Smooth muscle cell (in vitro differentiated cells): ENCODE measurements around the gene ROR1. TPM values are rescaled to one million over a fixed set of nuclear protein-coding genes. Genes with fewer than 3 reads are reported as not detected.

Source experiments
- DNase-seq: peaks from one replicate; lab custom pipeline; 2025; ENCODE audit not compliant: unreplicated experiment; lab: John Stamatoyannopoulos, UW
- H2AFZ ChIP-seq: fragments of 200-600 bp; sonication (generic); 2 replicates; pipeline ENCODE4 v1.6.0; 2016; ENCODE audit warnings: antibody characterized with exemption, low read depth, mild to moderate bottlenecking
- H3F3A ChIP-seq: fragments of 200-600 bp; sonication (generic); 2 replicates; pipeline ENCODE4 v1.6.0; 2017; ENCODE audit warnings: antibody characterized with exemption, low read depth
- H3K27ac ChIP-seq: fragments of 200-600 bp; sonication (generic); 2 replicates; pipeline ENCODE4 v1.5.1; 2016; ENCODE audit warnings: low read depth, mild to moderate bottlenecking
- H3K27me3 ChIP-seq: fragments of 200-600 bp; sonication (generic); 2 replicates; pipeline ENCODE4 v1.6.1; 2016; ENCODE audit warnings: low read depth, mild to moderate bottlenecking
- H3K36me3 ChIP-seq: fragments of 200-600 bp; sonication (generic); 2 replicates; pipeline ENCODE4 v1.5.1; 2016; ENCODE audit warnings: low read depth
- H3K4me1 ChIP-seq: fragments of 200-600 bp; sonication (generic); 2 replicates; pipeline ENCODE4 v1.5.1; 2016; ENCODE audit warnings: low read depth
- H3K4me2 ChIP-seq: fragments of 200-600 bp; sonication (generic); 2 replicates; pipeline ENCODE4 v1.6.0; 2016; ENCODE audit warnings: mild to moderate bottlenecking
- H3K4me3 ChIP-seq: fragments of 200-600 bp; sonication (generic); 2 replicates; pipeline ENCODE4 v1.5.1; 2016; ENCODE audit warnings: mild to moderate bottlenecking
- H3K79me2 ChIP-seq: fragments of 200-600 bp; sonication (generic); 2 replicates; pipeline ENCODE4 v1.6.0; 2016; ENCODE audit warnings: low read depth, mild to moderate bottlenecking
- H3K9ac ChIP-seq: fragments of 200-600 bp; sonication (generic); 2 replicates; pipeline ENCODE4 v1.6.0; 2016; ENCODE audit warnings: low read depth
- H3K9me3 ChIP-seq: fragments of 200-600 bp; sonication (generic); replicated peaks from 2 replicates; pipeline ENCODE4 v1.5.1; 2016; ENCODE audit warnings: low read depth
- H4K20me1 ChIP-seq: fragments of 200-600 bp; sonication (generic); 2 replicates; pipeline ENCODE4 v1.6.0; 2016; ENCODE audit warnings: low read depth
- CTCF ChIP-seq: fragments of 200-600 bp; sonication (generic); IDR thresholded peaks from 2 replicates; pipeline ENCODE4 v1.5.1; 2017; ENCODE audit warnings: borderline replicate concordance, mild to moderate bottlenecking, antibody characterized with exemption; ENCODE audit not compliant: insufficient read depth, poor library complexity, severe bottlenecking
- WGBS: methylation state at CpG from one replicate; pipeline ENCODE4 v1.1.7; 2016; ENCODE audit warnings: low lambda C conversion rate; 5-methylcytosine and 5-hydroxymethylcytosine counted together
- polyA plus RNA-seq: library from polyadenylated mRNA; unstranded; fragments of >200 nt; fragmentation: Nextera tagmentation; extraction: Ambion mirVana; gene quantifications from 2 replicates; pipeline ENCODE4 v1.2.1, GENCODE V29; 2016
- total RNA-seq: library from RNA; depleted of rRNA; stranded (reverse); fragments of >200 nt; gene quantifications from 2 replicates; pipeline ENCODE4 v1.2.3, GENCODE V29; 2014

ROR1 gene
- total and polyA plus RNA-seq, 2 experiments from 2014 or later, result 3.3 to 7.2 TPM

GRCh38 chr1:63835128-63835527 is 61.3 kb downstream of the ROR1 start:
- Histone ChIP-seq H3K4me3 (no peak overlapping the region), H4K20me1 (no peaks in the 10 kb centered on the region), H3K9ac (no peak overlapping the region), H3K4me2 (no peak overlapping the region), H3F3A (no peaks in the 10 kb centered on the region), H2AFZ (no peak overlapping the region), H3K36me3 (no peaks in the 10 kb centered on the region), H3K9me3 (no peaks in the 10 kb centered on the region), H3K4me1 (peaks cover 38% of the 10 kb centered on the region), H3K79me2 (peaks cover 14% of the 10 kb centered on the region), H3K27me3 (no peaks in the 10 kb centered on the region), H3K27ac (no peak overlapping the region)
- DNase-seq, result no peak
- 90% methylated on average over 1 of the region's 1 CpG for WGBS
- no peak for TF ChIP-seq CTCF

GRCh38 chr1:63836374-63836773 is 62.6 kb downstream of the ROR1 start:
- peaks cover 19% of the 10 kb centered on the region for H3K79me2 ChIP-seq
- no peaks in the 10 kb centered on the region for H3K36me3 ChIP-seq
- no peaks in the 10 kb centered on the region for H3F3A ChIP-seq
- H3K27me3 ChIP-seq, result no peaks in the 10 kb centered on the region
- no peak overlapping the region for H3K4me2 ChIP-seq
- 89% methylated on average over 1 of the region's 1 CpG for WGBS
- no peak for TF ChIP-seq CTCF
- no peaks in the 10 kb centered on the region for H4K20me1 ChIP-seq
- H3K4me1 ChIP-seq, result peaks cover 38% of the 10 kb centered on the region
- no peak overlapping the region for H3K4me3 ChIP-seq
- H3K9me3 ChIP-seq, result no peaks in the 10 kb centered on the region
- no peak overlapping the region for H2AFZ ChIP-seq
- no peak for DNase-seq
- H3K9ac ChIP-seq, result no peak overlapping the region
- no peak overlapping the region for H3K27ac ChIP-seq

GRCh38 chr1:63836830-63837229 is 63.0 kb downstream of the ROR1 start:
- Histone ChIP-seq H3K9me3 (no peaks in the 10 kb centered on the region), H3K4me2 (no peak overlapping the region), H3K27me3 (no peaks in the 10 kb centered on the region), H3K79me2 (peaks cover 19% of the 10 kb centered on the region), H3K36me3 (no peaks in the 10 kb centered on the region), H4K20me1 (no peaks in the 10 kb centered on the region), H3F3A (no peaks in the 10 kb centered on the region), H3K4me1 (peaks cover 38% of the 10 kb centered on the region), H2AFZ (no peak overlapping the region), H3K27ac (no peak overlapping the region), H3K9ac (no peak overlapping the region), H3K4me3 (no peak overlapping the region)
- 88% methylated on average over 5 of the region's 5 CpGs for WGBS
- DNase-seq, result no peak
- TF ChIP-seq CTCF, result no peak

DNA sequence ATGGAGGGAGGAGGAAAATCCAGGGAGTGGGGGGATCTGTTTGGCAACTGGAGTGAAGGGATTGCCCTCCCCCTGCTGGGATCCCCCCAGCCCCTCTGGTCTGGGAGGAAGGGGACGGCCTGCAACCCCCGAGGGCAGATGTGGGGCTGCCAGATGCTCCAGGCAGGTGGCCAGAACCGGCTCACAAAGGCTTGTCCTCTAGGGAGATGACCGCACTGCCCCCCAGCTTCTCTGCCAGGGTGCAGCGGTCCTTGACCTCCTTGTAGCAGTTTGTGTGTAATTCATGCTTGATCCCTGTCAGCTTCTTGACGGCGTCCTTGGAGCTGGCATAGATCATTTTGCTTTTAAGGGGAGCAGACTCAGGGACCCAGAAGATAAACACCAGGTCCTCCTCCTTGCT is 69.2 kb downstream of the ROR1 start:
- H3F3A ChIP-seq, result no peaks in the 10 kb centered on the region
- 85% methylated on average over 7 of the region's 7 CpGs for WGBS

More for the DNA sequence above, 69.2 kb downstream of the ROR1 start:
- Histone ChIP-seq H3K4me1 (peaks cover 37% of the 10 kb centered on the region), H2AFZ (no peak overlapping the region), H3K27me3 (no peaks in the 10 kb centered on the region), H4K20me1 (no peaks in the 10 kb centered on the region), H3K36me3 (no peaks in the 10 kb centered on the region), H3K79me2 (peaks cover 12% of the 10 kb centered on the region), H3K9me3 (no peaks in the 10 kb centered on the region), H3K4me2 (no peak overlapping the region), H3K9ac (no peak overlapping the region), H3K27ac (no peak overlapping the region), H3K4me3 (no peak overlapping the region)
- TF ChIP-seq CTCF, result no peak
- DNase-seq, result no peak
